Neural cell (in vitro differentiated cells): ENCODE measurements around the gene ANGEL1. TPM values are rescaled to one million over a fixed set of nuclear protein-coding genes. Genes with fewer than 3 reads are reported as not detected.

Source experiments
- H2AFZ ChIP-seq: fragments of 200-600, 300-800 bp; sonication (generic), shearing (Covaris generic); 2 replicates; pipeline ENCODE4 v1.6.0; 2014; ENCODE audit warnings: low read depth, mild to moderate bottlenecking, antibody characterized with exemption, low read length, moderate library complexity
- H3F3A ChIP-seq: fragments of 200-600 bp; shearing (Covaris generic); 2 replicates; pipeline ENCODE4 v1.6.1; 2016; ENCODE audit warnings: mild to moderate bottlenecking, moderate library complexity, mixed read lengths, antibody characterized with exemption, low read length; ENCODE audit not compliant: insufficient read depth, poor library complexity, severe bottlenecking
- H3K27ac ChIP-seq: fragments of 200-600, 300-800 bp; sonication (generic), shearing (Covaris generic); 2 replicates; pipeline ENCODE4 v1.5.1; 2014; ENCODE audit warnings: mild to moderate bottlenecking, low read length, moderate library complexity
- H3K27me3 ChIP-seq: fragments of 300-800, 200-600 bp; sonication (generic), shearing (Covaris generic); 2 replicates; pipeline ENCODE4 v1.6.0; 2014; ENCODE audit warnings: mild to moderate bottlenecking, low read depth, low read length, moderate library complexity; ENCODE audit not compliant: insufficient read depth
- H3K36me3 ChIP-seq: fragments of 300-800, 200-600 bp; sonication (generic), shearing (Covaris generic); 2 replicates; pipeline ENCODE4 v1.5.1; 2014; ENCODE audit warnings: mild to moderate bottlenecking, antibody characterized with exemption, low read length, moderate library complexity; ENCODE audit not compliant: insufficient read depth
- H3K4me2 ChIP-seq: fragments of 300-800, 200-600 bp; sonication (generic), shearing (Covaris generic); 2 replicates; pipeline ENCODE4 v1.6.0; 2014; ENCODE audit warnings: mild to moderate bottlenecking, low read length
- H3K4me3 ChIP-seq: fragments of 300-800, 200-600 bp; sonication (generic), shearing (Covaris generic); 2 replicates; pipeline ENCODE4 v1.5.1; 2014; ENCODE audit warnings: mild to moderate bottlenecking, low read length, moderate library complexity
- H3K79me2 ChIP-seq: fragments of 200-600 bp; shearing (Covaris generic); replicated peaks from 2 replicates; pipeline ENCODE4 v1.6.0; 2014; ENCODE audit warnings: mild to moderate bottlenecking, low read length, moderate library complexity; ENCODE audit not compliant: insufficient read depth
- H3K9ac ChIP-seq: fragments of 300-800, 200-600 bp; sonication (generic), shearing (Covaris generic); 2 replicates; pipeline ENCODE4 v1.6.1; 2016; ENCODE audit warnings: mild to moderate bottlenecking, low read length, mixed read lengths
- H3K9me2 ChIP-seq: fragments of 200-600 bp; shearing (Covaris generic); 2 replicates; pipeline ENCODE4 v1.6.1; 2016; ENCODE audit warnings: mild to moderate bottlenecking, low read length, mixed read lengths; ENCODE audit not compliant: insufficient read depth
- H3K9me3 ChIP-seq: fragments of 200-600, 300-800 bp; sonication (generic), shearing (Covaris generic); 2 replicates; pipeline ENCODE4 v1.6.1; 2016; ENCODE audit warnings: mild to moderate bottlenecking, mixed run types, low read length, moderate library complexity, mixed read lengths
- H4K20me1 ChIP-seq: fragments of 200-600 bp; shearing (Covaris generic); 2 replicates; pipeline ENCODE4 v1.6.1; 2016; ENCODE audit warnings: mild to moderate bottlenecking, mixed run types; ENCODE audit not compliant: insufficient read depth
- CTCF ChIP-seq: fragments of 450-650 bp; IDR thresholded peaks from 2 replicates; pipeline ENCODE4 v1.5.1; 2014; ENCODE audit warnings: antibody characterized with exemption, mild to moderate bottlenecking, moderate library complexity; ENCODE audit not compliant: poor library complexity, severe bottlenecking
- EP300 ChIP-seq: fragments of 450-650 bp; conservative IDR thresholded peaks from 2 replicates; pipeline ENCODE4 v1.6.1; 2014; ENCODE audit warnings: antibody characterized with exemption, mild to moderate bottlenecking, moderate library complexity; ENCODE audit not compliant: poor library complexity, severe bottlenecking
- EZH2 ChIP-seq: fragments of 200-600, 300-800 bp; shearing (Covaris generic), sonication (generic); IDR thresholded peaks from 2 replicates; pipeline ENCODE4 v1.6.1; 2014; ENCODE audit warnings: antibody characterized with exemption, low read length, borderline replicate concordance, mild to moderate bottlenecking; ENCODE audit not compliant: insufficient read depth, poor library complexity, severe bottlenecking
- MXI1 ChIP-seq: fragments of 450-650 bp; conservative IDR thresholded peaks from 2 replicates; pipeline ENCODE4 v1.6.1; 2014; ENCODE audit warnings: antibody characterized with exemption, mild to moderate bottlenecking; ENCODE audit not compliant: poor library complexity, severe bottlenecking
- POLR2AphosphoS5 ChIP-seq: IDR thresholded peaks from 2 replicates; pipeline ENCODE4 v1.6.1; 2012
- RAD21 ChIP-seq: fragments of 450-650 bp; conservative IDR thresholded peaks from 2 replicates; pipeline ENCODE4 v1.6.1; 2014; ENCODE audit warnings: antibody characterized with exemption, mild to moderate bottlenecking, moderate library complexity
- REST ChIP-seq: IDR thresholded peaks from 2 replicates; pipeline ENCODE4 v1.6.1; 2012; ENCODE audit warnings: borderline replicate concordance
- SMC3 ChIP-seq: fragments of 450-650 bp; conservative IDR thresholded peaks from 2 replicates; pipeline ENCODE4 v1.6.1; 2014; ENCODE audit warnings: antibody characterized with exemption, mild to moderate bottlenecking, moderate library complexity; ENCODE audit not compliant: poor library complexity
- TAF1 ChIP-seq: IDR thresholded peaks from 2 replicates; pipeline ENCODE4 v1.6.1; 2012; ENCODE audit warnings: low read depth
- polyA plus RNA-seq: library from polyadenylated mRNA; depleted of rRNA; stranded (reverse); fragments of >200 nt; gene quantifications from 2 replicates; pipeline ENCODE4 v1.2.3, GENCODE V29; 2014

ANGEL1 gene
- polyA plus RNA-seq, 1 donor from 2014 or later = 18.4 TPM

- H3K9ac ChIP-seq = no peak overlapping the region
- H3K4me3 ChIP-seq = no peak overlapping the region
- no peaks in the 10 kb centered on the region for H4K20me1 ChIP-seq
- H3K27me3 ChIP-seq = no peaks in the 10 kb centered on the region
- no peaks in the 10 kb centered on the region for H3K36me3 ChIP-seq
- no peak for TF ChIP-seq EZH2
- TF ChIP-seq RAD21 = no peak
- no peak for TF ChIP-seq POLR2AphosphoS5
- TF ChIP-seq TAF1 = no peak
- TF ChIP-seq MXI1 = no peak
- TF ChIP-seq EP300 = no peak
- TF ChIP-seq CTCF = no peak
- no peak for TF ChIP-seq REST
- TF ChIP-seq SMC3 = no peak
- no peaks in the 10 kb centered on the region for H3F3A ChIP-seq
- H3K27ac ChIP-seq = no peak overlapping the region
- H3K4me2 ChIP-seq = no peak overlapping the region
- H3K9me3 ChIP-seq = no peaks in the 10 kb centered on the region
- no peak overlapping the region for H2AFZ ChIP-seq
- no peaks in the 10 kb centered on the region for H3K79me2 ChIP-seq
- no peaks in the 10 kb centered on the region for H3K9me2 ChIP-seq
Observed at GRCh38 chr14:76832503-76832988, 19.9 kb upstream of the ANGEL1 start.

- Histone ChIP-seq H3K79me2 (no peaks in the 10 kb centered on the region), H3K36me3 (no peaks in the 10 kb centered on the region), H3K9me3 (no peaks in the 10 kb centered on the region), H3F3A (no peaks in the 10 kb centered on the region), H3K9ac (no peak overlapping the region), H3K27ac (no peak overlapping the region), H3K4me2 (no peak overlapping the region), H2AFZ (no peak overlapping the region), H3K27me3 (no peaks in the 10 kb centered on the region), H3K4me3 (no peak overlapping the region), H3K9me2 (no peaks in the 10 kb centered on the region), H4K20me1 (no peaks in the 10 kb centered on the region)
- TF ChIP-seq MXI1 = no peak
- no peak for TF ChIP-seq TAF1
- no peak for TF ChIP-seq CTCF
Observed at GRCh38 chr14:76830556-76830955, 17.9 kb upstream of the ANGEL1 start.
